ENCODE results near the gene GAL3ST1.

DNA sequence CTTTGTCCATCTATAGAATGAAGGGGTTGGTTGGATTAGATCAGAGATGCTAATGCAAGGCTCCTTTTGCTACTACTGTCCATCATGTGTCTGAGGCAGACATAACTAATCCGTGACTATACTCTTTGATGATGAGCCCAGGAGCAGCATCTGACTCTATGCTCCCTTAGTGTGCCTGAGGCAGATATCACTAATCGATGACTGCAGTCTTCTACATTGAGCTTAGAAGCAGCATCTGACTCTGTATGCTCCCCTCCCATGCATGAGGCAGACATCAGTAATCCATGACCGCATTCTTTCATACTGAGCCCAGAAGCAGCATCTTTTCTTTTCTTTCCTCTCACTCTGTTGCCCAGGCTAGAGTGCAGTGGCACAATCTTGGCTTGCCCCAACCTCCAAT, 36.7 kb upstream of the GAL3ST1 start:
- TF ChIP-seq CTCF (IDR thresholded peaks at IDR 0.05; ENCODE audit: low read depth, low read length, poor library complexity, severe bottlenecking), result no peak
- no peak for TF ChIP-seq EZH2phosphoT487 (IDR thresholded peaks at IDR 0.05; ENCODE audit: borderline replicate concordance, low read length)
